ENCODE results near the gene FBN1.

Gene FBN1

GRCh38 chr15:48667701-48668100 is 22.2 kb upstream of the FBN1 start:
- Mint-ChIP-seq H3K36me3 (ENCODE audit: low read depth) (no peaks in the 10 kb centered on the region), H3K9me3 (no peaks in the 10 kb centered on the region), H3K4me1 (ENCODE audit: low read depth) (no peaks in the 10 kb centered on the region), H3K27me3 (peaks cover 2% of the 10 kb centered on the region), H3K27ac (no peak overlapping the region), H3K4me3 (no peak overlapping the region)
- no peak for DNase-seq

- H3K4me3 Mint-ChIP-seq, result no peak overlapping the region
- no peaks in the 10 kb centered on the region for H3K9me3 Mint-ChIP-seq
- H3K4me1 Mint-ChIP-seq (ENCODE audit: low read depth), result no peaks in the 10 kb centered on the region
- DNase-seq, result no peak
- no peaks in the 10 kb centered on the region for H3K36me3 Mint-ChIP-seq (ENCODE audit: low read depth)
- no peak overlapping the region for H3K27ac Mint-ChIP-seq
- peaks cover 2% of the 10 kb centered on the region for H3K27me3 Mint-ChIP-seq
These were observed 18.9 kb upstream of the FBN1 start for GRCh38 chr15:48664436-48664835.

- no peak for DNase-seq
- Mint-ChIP-seq H3K9me3 (no peaks in the 10 kb centered on the region), H3K4me1 (ENCODE audit: low read depth) (no peaks in the 10 kb centered on the region), H3K27ac (no peak overlapping the region), H3K4me3 (no peak overlapping the region), H3K27me3 (peaks cover 4% of the 10 kb centered on the region), H3K36me3 (ENCODE audit: low read depth) (no peaks in the 10 kb centered on the region)
These were observed 12.6 kb upstream of the FBN1 start for GRCh38 chr15:48657950-48658591.

GRCh38 chr15:48654801-48655200 is 9.3 kb upstream of the FBN1 start:
- no peaks in the 10 kb centered on the region for H3K4me1 Mint-ChIP-seq (ENCODE audit: low read depth)
- no peaks in the 10 kb centered on the region for H3K36me3 Mint-ChIP-seq (ENCODE audit: low read depth)
- peaks cover 4% of the 10 kb centered on the region for H3K27me3 Mint-ChIP-seq
- no peak overlapping the region for H3K27ac Mint-ChIP-seq
- H3K4me3 Mint-ChIP-seq, result no peak overlapping the region
- no peak for DNase-seq
- no peaks in the 10 kb centered on the region for H3K9me3 Mint-ChIP-seq

- H3K4me1 Mint-ChIP-seq (ENCODE audit: low read depth), result no peaks in the 10 kb centered on the region
- H3K4me3 Mint-ChIP-seq, result no peak overlapping the region
- DNase-seq, result no peak
- H3K9me3 Mint-ChIP-seq, result no peaks in the 10 kb centered on the region
- H3K36me3 Mint-ChIP-seq (ENCODE audit: low read depth), result no peaks in the 10 kb centered on the region
- no peak overlapping the region for H3K27ac Mint-ChIP-seq
- H3K27me3 Mint-ChIP-seq, result peaks cover 4% of the 10 kb centered on the region
These were observed 8.6 kb upstream of the FBN1 start for GRCh38 chr15:48653913-48654670.

- H3K9me3 Mint-ChIP-seq, result no peaks in the 10 kb centered on the region
- no peaks in the 10 kb centered on the region for H3K4me1 Mint-ChIP-seq (ENCODE audit: low read depth)
- no peak overlapping the region for H3K4me3 Mint-ChIP-seq
- no peaks in the 10 kb centered on the region for H3K36me3 Mint-ChIP-seq (ENCODE audit: low read depth)
- no peak overlapping the region for H3K27ac Mint-ChIP-seq
- peaks cover 6% of the 10 kb centered on the region for H3K27me3 Mint-ChIP-seq
- no peak for DNase-seq
These were observed 7.7 kb upstream of the FBN1 start for GRCh38 chr15:48653216-48653615.

- Mint-ChIP-seq H3K27me3 (peaks cover 10% of the 10 kb centered on the region), H3K27ac (no peak overlapping the region)
These were observed 7.1 kb upstream of the FBN1 start for GRCh38 chr15:48652510-48653076.

GRCh38 chr15:48650931-48651330 is 5.4 kb upstream of the FBN1 start:
- Mint-ChIP-seq H3K27ac (no peak overlapping the region), H3K27me3 (peaks cover 26% of the 10 kb centered on the region), H3K36me3 (ENCODE audit: low read depth) (no peaks in the 10 kb centered on the region), H3K4me1 (ENCODE audit: low read depth) (no peaks in the 10 kb centered on the region), H3K9me3 (no peaks in the 10 kb centered on the region), H3K4me3 (no peak overlapping the region)
- no peak for DNase-seq

More at GRCh38 chr15:48652510-48653076, 7.1 kb upstream of the FBN1 start:
- Mint-ChIP-seq H3K4me3 (no peak overlapping the region), H3K9me3 (no peaks in the 10 kb centered on the region), H3K36me3 (ENCODE audit: low read depth) (no peaks in the 10 kb centered on the region), H3K4me1 (ENCODE audit: low read depth) (no peaks in the 10 kb centered on the region)
- DNase-seq, result no peak

GRCh38 chr15:48647962-48648361 is 2.5 kb upstream of the FBN1 start:
- Mint-ChIP-seq H3K36me3 (ENCODE audit: low read depth) (no peaks in the 10 kb centered on the region), H3K9me3 (no peaks in the 10 kb centered on the region), H3K4me1 (ENCODE audit: low read depth) (peaks cover 5% of the 10 kb centered on the region), H3K27me3 (peaks cover 46% of the 10 kb centered on the region), H3K27ac (no peak overlapping the region), H3K4me3 (no peak overlapping the region)
- no peak for DNase-seq

- DNase-seq, result no peak
- peaks cover 5% of the 10 kb centered on the region for H3K4me1 Mint-ChIP-seq (ENCODE audit: low read depth)
These were observed 822 bp upstream of the FBN1 start for GRCh38 chr15:48646331-48646730.

GRCh38 chr15:48644827-48645557 is 517 bp downstream of the FBN1 start:
- Mint-ChIP-seq H3K4me3 (peak overlapping the region; percentile 23), H3K9me3 (no peaks in the 10 kb centered on the region), H3K36me3 (ENCODE audit: low read depth) (no peaks in the 10 kb centered on the region), H3K4me1 (ENCODE audit: low read depth) (peaks cover 5% of the 10 kb centered on the region), H3K27ac (no peak overlapping the region), H3K27me3 (peaks cover 48% of the 10 kb centered on the region)
- peak; percentile 35 for DNase-seq

More at GRCh38 chr15:48646331-48646730, 822 bp upstream of the FBN1 start:
- Mint-ChIP-seq H3K27ac (no peak overlapping the region), H3K36me3 (ENCODE audit: low read depth) (no peaks in the 10 kb centered on the region), H3K4me3 (peak overlapping the region; percentile 63), H3K9me3 (no peaks in the 10 kb centered on the region), H3K27me3 (peaks cover 48% of the 10 kb centered on the region)

- peaks cover 5% of the 10 kb centered on the region for H3K4me1 Mint-ChIP-seq (ENCODE audit: low read depth)
- no peak for DNase-seq
- no peaks in the 10 kb centered on the region for H3K36me3 Mint-ChIP-seq (ENCODE audit: low read depth)
- H3K9me3 Mint-ChIP-seq, result no peaks in the 10 kb centered on the region
- peak overlapping the region; percentile 15 for H3K4me3 Mint-ChIP-seq
- no peak overlapping the region for H3K27ac Mint-ChIP-seq
- H3K27me3 Mint-ChIP-seq, result peaks cover 48% of the 10 kb centered on the region
These were observed 1.1 kb downstream of the FBN1 start for GRCh38 chr15:48644467-48644826.

GRCh38 chr15:48643776-48644466 is 1.6 kb downstream of the FBN1 start:
- Mint-ChIP-seq H3K9me3 (no peaks in the 10 kb centered on the region), H3K27me3 (peaks cover 48% of the 10 kb centered on the region), H3K27ac (no peak overlapping the region), H3K4me3 (peak overlapping the region; percentile 15), H3K4me1 (ENCODE audit: low read depth) (peaks cover 5% of the 10 kb centered on the region), H3K36me3 (ENCODE audit: low read depth) (no peaks in the 10 kb centered on the region)
- no peak for DNase-seq

- H3K36me3 Mint-ChIP-seq (ENCODE audit: low read depth), result no peaks in the 10 kb centered on the region
- H3K4me3 Mint-ChIP-seq, result no peak overlapping the region
- H3K27me3 Mint-ChIP-seq, result peaks cover 46% of the 10 kb centered on the region
- DNase-seq, result no peak
- peaks cover 5% of the 10 kb centered on the region for H3K4me1 Mint-ChIP-seq (ENCODE audit: low read depth)
- H3K27ac Mint-ChIP-seq, result no peak overlapping the region
- H3K9me3 Mint-ChIP-seq, result no peaks in the 10 kb centered on the region
These were observed 2.3 kb downstream of the FBN1 start for GRCh38 chr15:48643206-48643605.
